NCI-H1105 treated with DMSO at 0.1 percent for 48 hours (cell line): Measurements from ENCODE around the gene EIF3J.

Source experiments
- DNase-seq: peaks from one replicate; lab custom pipeline; 2025; lab: John Stamatoyannopoulos, UW

The EIF3J gene

DNA sequence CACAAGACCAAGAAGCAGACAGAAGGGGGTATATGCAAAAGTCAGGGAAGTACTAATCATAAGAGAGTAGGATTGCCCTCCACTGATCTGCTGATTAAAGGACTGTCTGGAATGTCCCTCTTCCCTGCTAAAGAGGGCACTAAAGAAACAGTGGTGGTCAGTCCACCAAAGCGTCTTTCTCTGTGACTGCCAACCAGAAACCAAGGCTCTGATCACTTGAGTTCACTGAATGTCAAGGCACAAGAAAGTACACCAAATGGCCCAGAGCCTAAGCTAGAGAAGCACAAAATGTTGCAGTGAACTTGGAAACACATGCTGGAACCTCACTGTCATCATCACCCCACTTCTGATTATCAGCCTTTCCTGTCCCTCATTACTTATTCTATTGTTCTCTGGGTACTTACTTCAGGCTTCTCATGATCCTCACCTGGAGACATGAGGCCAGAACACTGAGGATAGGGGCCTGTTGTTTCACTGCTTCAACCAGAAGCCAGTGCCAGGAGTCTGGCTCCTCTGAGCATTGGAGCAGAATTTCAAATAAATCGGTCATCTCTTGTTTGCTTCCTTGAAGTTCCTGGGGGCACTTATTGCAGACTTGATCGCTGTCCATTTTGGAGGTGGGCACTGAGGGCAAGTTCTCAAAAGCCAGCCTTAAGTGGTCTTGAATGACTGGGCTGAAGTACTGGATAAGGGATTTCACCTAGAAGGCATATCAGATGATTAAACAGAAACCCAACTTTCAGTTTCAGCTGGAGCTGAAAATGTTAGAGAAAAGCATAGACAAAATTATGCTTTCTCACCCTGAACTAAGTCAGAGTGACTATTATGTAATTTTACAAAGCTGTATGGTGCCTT lies 58.9 kb downstream of the EIF3J start:
- DNase-seq, result no peak

DNA sequence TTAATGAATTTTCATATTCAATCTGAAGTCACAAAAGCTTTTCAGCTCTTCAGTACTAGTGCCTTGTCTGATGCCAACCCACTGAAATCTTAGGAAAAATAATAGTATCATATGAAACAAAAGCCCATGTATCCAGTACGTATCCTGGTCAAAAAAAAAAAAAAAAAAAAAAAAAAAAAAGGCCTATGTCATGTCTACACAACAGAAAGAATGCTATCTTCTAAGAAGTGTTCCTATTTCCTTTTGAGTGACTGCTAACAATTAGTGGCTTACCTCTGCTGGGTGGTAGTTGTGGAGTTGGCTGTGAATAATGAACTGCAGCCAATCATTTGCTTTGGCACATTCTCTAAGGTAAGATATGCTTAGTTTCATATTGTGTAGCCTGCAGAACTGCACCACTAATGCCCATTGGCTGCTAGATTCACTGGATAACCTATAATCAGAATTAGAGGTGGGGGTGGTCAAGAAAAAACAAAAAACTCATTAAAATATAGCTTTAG lies 59.6 kb downstream of the EIF3J start:
- DNase-seq, result no peak

DNA sequence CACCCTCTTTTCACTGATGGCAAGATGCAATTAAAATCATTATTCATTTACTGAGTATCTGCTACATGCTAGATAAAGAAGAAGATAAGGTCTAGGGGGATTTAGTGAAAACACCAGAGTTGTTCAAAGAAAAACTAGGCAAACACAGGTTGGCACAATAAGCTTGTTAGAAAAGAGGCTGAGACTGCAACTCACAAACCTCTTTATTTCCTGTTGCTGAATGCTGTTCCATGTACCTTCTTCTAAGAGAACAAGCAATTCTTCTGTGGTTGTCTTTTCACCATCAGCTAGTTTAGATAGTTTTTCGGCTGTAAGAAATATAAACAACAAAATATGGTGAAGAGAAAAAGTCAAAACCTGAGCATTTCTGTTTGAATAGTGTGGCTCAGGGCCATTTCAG lies 61.1 kb downstream of the EIF3J start:
- DNase-seq, result no peak

DNA sequence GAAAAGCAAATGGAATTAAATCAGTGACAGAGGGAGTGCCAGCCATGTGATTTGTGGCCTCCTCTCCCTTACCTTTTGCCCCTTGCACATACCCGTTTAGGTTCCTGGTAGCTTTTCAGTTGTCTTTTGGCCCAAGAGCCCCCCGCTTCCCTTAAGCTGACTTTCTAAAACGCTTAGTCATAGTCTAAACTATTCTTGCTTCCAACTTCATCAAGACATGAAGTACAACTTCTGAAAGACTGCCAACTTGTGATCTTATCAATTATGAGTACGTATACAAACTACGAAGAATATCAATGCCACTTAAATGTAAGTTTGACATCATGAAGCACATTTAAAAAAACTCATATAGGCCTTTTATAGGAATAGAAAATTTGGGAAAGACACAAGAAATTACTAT lies 61.9 kb downstream of the EIF3J start:
- no peak for DNase-seq

DNA sequence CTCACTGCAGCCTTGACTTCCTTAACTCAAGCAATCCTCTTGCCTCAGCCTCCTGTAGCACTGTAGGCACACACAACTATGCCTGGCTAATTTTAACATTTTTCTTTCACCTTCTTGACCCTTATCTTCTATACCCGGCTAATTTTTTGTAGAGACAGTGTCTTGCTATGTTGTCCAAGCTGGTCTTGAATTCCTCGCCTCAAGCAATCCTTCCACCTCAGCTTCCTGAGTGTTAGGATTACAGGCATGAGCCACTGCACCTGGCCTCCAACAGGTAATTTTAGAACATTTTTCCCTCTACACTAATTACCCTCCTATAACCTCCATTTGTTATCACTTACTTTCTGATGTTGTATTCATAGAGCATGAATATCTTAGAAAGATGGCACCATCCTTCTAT lies 66.2 kb downstream of the EIF3J start:
- DNase-seq, result no peak

DNA sequence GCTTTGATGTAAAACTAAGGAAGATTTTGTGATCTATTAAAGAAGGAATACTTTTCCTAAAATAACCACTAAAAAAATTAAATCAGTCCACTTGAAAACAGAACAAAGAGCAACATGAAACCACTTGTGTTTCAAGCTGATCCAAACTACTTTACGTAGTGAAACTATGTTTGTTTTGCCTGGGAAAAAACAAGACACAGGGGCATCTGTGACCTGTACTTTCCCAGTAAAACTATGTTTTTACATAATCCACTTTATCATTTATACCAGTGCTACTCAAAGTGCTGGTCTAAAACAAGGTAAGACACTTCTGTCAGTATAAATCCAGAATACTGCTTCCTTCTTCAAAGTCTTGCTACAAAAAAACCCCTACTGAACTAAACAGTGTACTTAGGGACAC lies 69.8 kb downstream of the EIF3J start:
- DNase-seq, result no peak
